Thyroid gland (tissue), 4 donors: ENCODE measurements around the gene HOXA2.
A peak's percentile ranks its signal among the peaks of the same experiment; 100 is the strongest.

ENCODE experiments used
- CTCF ChIP-seq, 6 experiments: fragments of 200-600 bp in 3 of 6; fragments of 450-650 bp in 3 of 6; sonication (generic) in 3 of 6; IDR thresholded peaks; one replicate each; pipeline ENCODE4 v1.5.1; 2016 to 2019; ENCODE audit warnings: antibody characterized with exemption in 6 of 6, mild to moderate bottlenecking in 2 of 6, inconsistent platforms in 1 of 6, moderate library complexity in 1 of 6
- POLR2A ChIP-seq, 2 donors: fragments of 450-650 bp; IDR thresholded peaks; one replicate each; pipeline ENCODE4 v1.6.1; 2017; ENCODE audit warnings: antibody characterized with exemption in 2 of 2, mild to moderate bottlenecking in 2 of 2, moderate library complexity in 1 of 2

- TF ChIP-seq POLR2A (IDR thresholded peaks at IDR 0.05) (peak in 1 of 2 donors; percentile 19), CTCF (IDR thresholded peaks at IDR 0.05) (no peak)
Observed at GRCh38 chr7:27106181-27106900, 3.9 kb upstream of the HOXA2 start.
